ENCODE data around the gene SDK1.

The SDK1 gene

GRCh38 chr7:3835109-3835508, 534.1 kb downstream of the SDK1 start:
- no peak for FAIRE-seq

- no peak for FAIRE-seq
Observed at GRCh38 chr7:3836855-3837254, 535.8 kb downstream of the SDK1 start.

GRCh38 chr7:3844540-3845151, 543.6 kb downstream of the SDK1 start:
- no peak for FAIRE-seq

GRCh38 chr7:3846738-3847137, 545.7 kb downstream of the SDK1 start:
- no peak for FAIRE-seq

- FAIRE-seq: no peak
Observed at GRCh38 chr7:3847336-3847735, 546.3 kb downstream of the SDK1 start.

GRCh38 chr7:3859431-3859830, 558.4 kb downstream of the SDK1 start:
- no peak for FAIRE-seq

- FAIRE-seq: no peak
Observed at GRCh38 chr7:3860932-3861331, 559.9 kb downstream of the SDK1 start.

GRCh38 chr7:3861386-3861785, 560.3 kb downstream of the SDK1 start:
- FAIRE-seq: no peak

GRCh38 chr7:3861941-3862340, 560.9 kb downstream of the SDK1 start:
- FAIRE-seq: no peak

- FAIRE-seq: no peak
Observed at GRCh38 chr7:3862774-3863173, 561.7 kb downstream of the SDK1 start.

GRCh38 chr7:3866277-3866676, 565.2 kb downstream of the SDK1 start:
- no peak for FAIRE-seq

- no peak for FAIRE-seq
Observed at GRCh38 chr7:3867863-3868262, 566.8 kb downstream of the SDK1 start.

GRCh38 chr7:3879355-3880075, 578.5 kb downstream of the SDK1 start:
- no peak for FAIRE-seq

GRCh38 chr7:3880228-3880987, 579.4 kb downstream of the SDK1 start:
- no peak for FAIRE-seq

- FAIRE-seq: no peak
Observed at GRCh38 chr7:3882782-3883181, 581.7 kb downstream of the SDK1 start.

GRCh38 chr7:3884543-3884942, 583.5 kb downstream of the SDK1 start:
- no peak for FAIRE-seq

GRCh38 chr7:3887096-3887690, 586.1 kb downstream of the SDK1 start:
- no peak for FAIRE-seq

GRCh38 chr7:3888096-3888495, 587.0 kb downstream of the SDK1 start:
- no peak for FAIRE-seq

- FAIRE-seq: no peak
Observed at GRCh38 chr7:3892157-3892556, 591.1 kb downstream of the SDK1 start.

GRCh38 chr7:3892686-3893085, 591.6 kb downstream of the SDK1 start:
- no peak for FAIRE-seq

- FAIRE-seq: no peak
Observed at GRCh38 chr7:3893151-3893788, 592.2 kb downstream of the SDK1 start.

- no peak for FAIRE-seq
Observed at GRCh38 chr7:3893789-3894153, 592.7 kb downstream of the SDK1 start.

All from G401.6 (cell line).